ENCODE data around the gene CCDC88C. TPM values are rescaled to one million over a fixed set of nuclear protein-coding genes. Genes with fewer than 3 reads are reported as not detected.

The CCDC88C gene
- total RNA-seq, 2 experiments from 2014 or later: 137 to 253 TPM

GRCh38 chr14:91272341-91273272, 145.0 kb downstream of the CCDC88C start:
- H2AFZ ChIP-seq (ENCODE audit: low read length): no peak overlapping the region
- no peaks in the 10 kb centered on the region for H3K4me1 ChIP-seq (ENCODE audit: insufficient read depth, low read length, poor library complexity, severe bottlenecking)
- no peaks in the 10 kb centered on the region for H3K79me2 ChIP-seq (ENCODE audit: insufficient read depth, low read depth, low read length)
- peaks cover 92% of the 10 kb centered on the region for H3K36me3 ChIP-seq (ENCODE audit: insufficient read depth, low read length)
- H3K4me3 ChIP-seq (ENCODE audit: low read depth, low read length, poor library complexity, severe bottlenecking): no peak overlapping the region
- no peak overlapping the region for H3K27ac ChIP-seq (ENCODE audit: low read depth, low read length, poor library complexity, severe bottlenecking)
- H3K9me2 ChIP-seq (ENCODE audit: insufficient read depth, low read length): no peaks in the 10 kb centered on the region
- no peak for DNase-seq (ENCODE audit: low spot score)
- no peaks in the 10 kb centered on the region for H4K20me1 ChIP-seq (ENCODE audit: insufficient read depth, low read length)
- H3K9me3 ChIP-seq (ENCODE audit: low read length): no peaks in the 10 kb centered on the region
- no peak for TF ChIP-seq CTCF (conservative IDR thresholded peaks at IDR 0.05; ENCODE audit: low read length)
- TF ChIP-seq EZH2phosphoT487 (IDR thresholded peaks at IDR 0.05; ENCODE audit: borderline replicate concordance, low read depth, low read length): no peak
- no TSS peak for BruUV-seq (replicated peaks)
- ChIA-PET CTCF (ENCODE audit: unreplicated experiment) (no interaction called here), POLR2A (no interaction called here)
- H3K4me2 ChIP-seq (ENCODE audit: low read length): no peak overlapping the region
- intact Hi-C loops (cut with micrococcal nuclease; ENCODE audit: unreplicated experiment): no loop called here

GRCh38 chr14:91271639-91272038, 146.0 kb downstream of the CCDC88C start:
- no peak overlapping the region for H2AFZ ChIP-seq (ENCODE audit: low read length)
- DNase-seq (ENCODE audit: low spot score): no peak
- H3K36me3 ChIP-seq (ENCODE audit: insufficient read depth, low read length): peaks cover 86% of the 10 kb centered on the region
- H3K9me3 ChIP-seq (ENCODE audit: low read length): no peaks in the 10 kb centered on the region
- H3K4me1 ChIP-seq (ENCODE audit: insufficient read depth, low read length, poor library complexity, severe bottlenecking): no peaks in the 10 kb centered on the region
- H3K79me2 ChIP-seq (ENCODE audit: insufficient read depth, low read depth, low read length): no peaks in the 10 kb centered on the region
- no peak overlapping the region for H3K4me3 ChIP-seq (ENCODE audit: low read depth, low read length, poor library complexity, severe bottlenecking)
- H3K9me2 ChIP-seq (ENCODE audit: insufficient read depth, low read length): no peaks in the 10 kb centered on the region
- ChIA-PET POLR2A (no interaction called here), CTCF (ENCODE audit: unreplicated experiment) (no interaction called here)
- TSS peak; percentile 85 for BruUV-seq (replicated peaks)
- no peaks in the 10 kb centered on the region for H4K20me1 ChIP-seq (ENCODE audit: insufficient read depth, low read length)
- H3K27ac ChIP-seq (ENCODE audit: low read depth, low read length, poor library complexity, severe bottlenecking): no peak overlapping the region
- TF ChIP-seq CTCF (conservative IDR thresholded peaks at IDR 0.05; ENCODE audit: low read length) (no peak), EZH2phosphoT487 (IDR thresholded peaks at IDR 0.05; ENCODE audit: borderline replicate concordance, low read depth, low read length) (no peak)
- no peak overlapping the region for H3K4me2 ChIP-seq (ENCODE audit: low read length)
- intact Hi-C loops (cut with micrococcal nuclease; ENCODE audit: unreplicated experiment): no loop called here

- H3K27ac ChIP-seq (ENCODE audit: low read depth, low read length, poor library complexity, severe bottlenecking): no peak overlapping the region
- DNase-seq (ENCODE audit: low spot score): no peak
- H3K4me3 ChIP-seq (ENCODE audit: low read depth, low read length, poor library complexity, severe bottlenecking): no peak overlapping the region
- no peaks in the 10 kb centered on the region for H4K20me1 ChIP-seq (ENCODE audit: insufficient read depth, low read length)
- no peaks in the 10 kb centered on the region for H3K9me3 ChIP-seq (ENCODE audit: low read length)
- BruUV-seq (replicated peaks): no TSS peak
- POLR2A ChIA-PET: no interaction called here
- intact Hi-C loops (cut with micrococcal nuclease; ENCODE audit: unreplicated experiment): no loop called here
- no peaks in the 10 kb centered on the region for H3K79me2 ChIP-seq (ENCODE audit: insufficient read depth, low read depth, low read length)
- H3K9me2 ChIP-seq (ENCODE audit: insufficient read depth, low read length): no peaks in the 10 kb centered on the region
- peaks cover 77% of the 10 kb centered on the region for H3K36me3 ChIP-seq (ENCODE audit: insufficient read depth, low read length)
- H3K4me2 ChIP-seq (ENCODE audit: low read length): no peak overlapping the region
- CTCF ChIA-PET (ENCODE audit: unreplicated experiment): no interaction called here
- no peaks in the 10 kb centered on the region for H3K4me1 ChIP-seq (ENCODE audit: insufficient read depth, low read length, poor library complexity, severe bottlenecking)
- TF ChIP-seq EZH2phosphoT487 (IDR thresholded peaks at IDR 0.05; ENCODE audit: borderline replicate concordance, low read depth, low read length): no peak
- no peak for TF ChIP-seq CTCF (conservative IDR thresholded peaks at IDR 0.05; ENCODE audit: low read length)
- H2AFZ ChIP-seq (ENCODE audit: low read length): no peak overlapping the region
Measured at GRCh38 chr14:91270619-91271018, 147.0 kb downstream of the CCDC88C start.

Measured in OCI-LY7 (cell line).